A549 treated with Hydrocortisone at 1 μM for 4 hours (cell line): ENCODE results near the gene ZNF827. TPM values are rescaled to one million over a fixed set of nuclear protein-coding genes. Genes with fewer than 3 reads are reported as not detected.

Experiments used
- total RNA-seq: library from RNA; stranded (reverse); fragments of 200-300 nt; extraction: Qiagen RNA extraction; gene quantifications from 5 replicates; pipeline ENCODE4 v1.2.3, GENCODE V29; 2022

Gene ZNF827
- 1.4 to 3.6 TPM (median 2.7 TPM) in 5 replicates for total RNA-seq

GRCh38 chr4:145938618-145939440, at the start of gene ZNF827:
Gene ZNF827 (minus strand): TSS chr4:145938823. CDS start chr4:145938407, 416 bp downstream.

Other genes with a start within 250 kb of the ZNF827 start
- gene LSM6, start 236.9 kb upstream of the ZNF827 start, total RNA-seq, result 30.4 to 43.7 TPM (median 33.5 TPM) in 5 replicates